HG03575 (cell line): ENCODE measurements around the gene ZNF883.
"Not testable (repeated sequence)": the region's sequence is repeated elsewhere in the genome, so short reads cannot be mapped to it uniquely, and the experiment has no call there.

Experiments used
- ATAC-seq: cut with Tn5 transposase; IDR thresholded peaks from one replicate; pipeline ENCODE4 v1.9.1; 2021; ENCODE audit not compliant: unreplicated experiment, insufficient number of reproducible peaks, low FRiP score; ENCODE audit errors: extremely low read depth

Gene ZNF883

DNA sequence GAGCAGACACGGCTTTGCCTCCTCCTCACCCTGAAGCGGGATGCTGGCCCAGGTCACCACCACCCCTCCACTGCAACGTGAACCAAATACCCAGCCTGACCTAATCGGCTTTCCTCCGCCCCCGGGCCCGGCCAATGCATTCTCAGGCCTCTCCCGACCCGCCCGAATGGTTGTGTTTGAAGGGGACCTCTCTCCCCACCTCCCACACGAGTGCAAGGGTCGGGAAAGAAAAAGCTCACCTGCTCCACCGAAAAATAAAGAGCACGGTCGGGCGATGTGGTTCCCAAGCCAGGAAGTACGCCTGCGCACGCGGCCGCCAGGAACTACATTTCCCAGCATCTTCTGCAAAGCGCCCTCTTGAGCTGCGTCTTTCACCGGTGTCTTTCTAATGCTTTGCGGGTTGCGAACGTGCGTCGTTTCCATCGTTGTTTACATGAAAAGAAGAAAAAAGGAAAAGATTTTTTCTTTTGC, at the start of gene ZNF883:
TSS of gene ZNF883 (minus strand) at position 282 of the 471 bp plus-strand sequence.
- no peak for ATAC-seq

DNA sequence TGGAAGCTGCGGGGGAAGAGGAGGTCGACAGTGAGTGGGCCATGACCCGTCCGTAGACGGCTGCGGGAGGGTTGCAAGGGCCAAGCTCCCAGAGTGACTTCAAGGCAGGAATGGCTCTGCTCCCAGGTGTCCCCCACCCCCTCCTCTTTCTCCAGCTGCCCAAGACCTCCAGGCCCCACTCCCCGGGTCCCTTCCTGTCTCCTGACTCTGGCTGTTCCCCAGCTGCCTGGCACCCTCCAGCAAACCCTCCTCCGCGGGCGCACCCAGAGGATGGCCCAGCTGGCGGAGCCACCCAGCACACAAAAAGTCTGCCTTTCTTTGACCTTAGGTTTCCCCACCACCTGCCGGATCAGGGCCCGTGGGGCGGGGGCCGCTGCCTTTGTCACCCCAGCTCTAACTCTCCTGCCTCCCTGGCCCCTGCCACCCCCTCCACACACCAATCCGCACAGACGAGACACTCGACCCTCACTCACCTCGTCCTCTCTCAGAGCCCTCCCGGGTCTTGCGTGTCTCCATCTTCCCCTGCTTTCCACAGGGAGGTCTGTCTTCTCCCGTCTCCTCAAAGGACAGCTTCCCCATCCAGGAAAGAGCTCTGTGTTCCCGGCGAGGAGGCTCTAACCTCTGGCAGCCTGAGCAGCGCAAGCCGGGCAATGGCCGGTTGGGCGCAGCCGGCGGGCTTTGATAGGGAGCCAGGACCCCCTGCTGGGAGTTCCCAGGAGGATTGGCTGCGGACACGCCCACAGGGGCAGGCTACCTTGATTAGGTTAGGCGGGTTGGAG, 49.3 kb upstream of the ZNF883 start:
- ATAC-seq = not testable (repeated sequence)

DNA sequence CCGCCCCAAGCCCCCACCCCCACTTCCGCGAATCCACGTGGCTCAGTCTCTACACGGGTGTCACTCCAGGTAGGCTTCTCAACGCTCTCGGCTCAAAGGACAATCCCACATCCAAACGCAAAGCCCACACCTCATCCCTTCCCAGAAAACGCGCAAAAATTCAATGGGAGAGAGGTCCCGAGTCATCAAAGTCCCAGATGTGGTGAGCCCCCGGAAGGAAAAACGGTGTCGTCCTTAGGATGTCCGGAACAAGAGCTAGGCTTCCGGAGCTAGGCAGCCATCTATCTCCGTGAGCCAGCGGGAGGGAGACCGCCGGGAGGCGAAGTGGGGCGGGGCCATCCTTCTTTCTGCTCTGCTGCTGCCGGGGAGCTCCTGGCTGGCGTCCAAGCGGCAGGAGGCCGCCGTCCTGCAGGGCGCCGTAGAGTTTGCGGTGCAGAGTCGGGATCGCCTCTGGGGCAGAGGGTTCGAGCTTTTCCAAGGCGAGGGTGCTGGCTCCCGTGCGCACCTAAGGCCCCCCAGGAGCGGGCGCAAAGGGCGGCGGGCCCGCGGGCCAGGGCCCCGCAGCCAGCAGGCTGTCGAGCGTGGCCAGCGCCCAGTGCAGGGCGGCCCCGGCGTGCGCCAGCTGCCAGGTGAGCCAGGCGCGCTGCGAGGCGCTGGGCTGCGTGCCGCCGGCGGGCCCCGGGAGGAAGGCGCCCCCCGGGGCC, 47.7 kb upstream of the ZNF883 start:
- ATAC-seq = not testable (repeated sequence)

DNA sequence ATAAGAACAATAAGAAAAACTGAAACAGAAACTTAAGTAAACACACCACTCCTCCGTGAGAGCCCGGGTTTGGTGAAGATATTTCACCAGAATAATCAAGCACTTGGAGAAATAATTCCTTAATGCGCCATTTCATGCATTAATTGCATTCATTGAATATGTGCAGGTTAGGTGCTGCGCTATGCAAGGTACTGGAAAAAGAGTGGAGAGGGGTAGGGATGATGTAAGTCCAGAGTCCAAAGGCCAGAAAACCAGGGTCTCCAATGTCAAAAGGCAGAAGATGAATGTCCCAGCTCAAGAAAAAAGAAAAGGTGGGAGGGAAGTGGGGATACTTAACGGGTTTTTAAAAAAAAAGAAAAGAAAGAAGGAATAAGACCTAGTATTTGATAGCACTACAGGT, 45.2 kb upstream of the ZNF883 start:
- no peak for ATAC-seq

DNA sequence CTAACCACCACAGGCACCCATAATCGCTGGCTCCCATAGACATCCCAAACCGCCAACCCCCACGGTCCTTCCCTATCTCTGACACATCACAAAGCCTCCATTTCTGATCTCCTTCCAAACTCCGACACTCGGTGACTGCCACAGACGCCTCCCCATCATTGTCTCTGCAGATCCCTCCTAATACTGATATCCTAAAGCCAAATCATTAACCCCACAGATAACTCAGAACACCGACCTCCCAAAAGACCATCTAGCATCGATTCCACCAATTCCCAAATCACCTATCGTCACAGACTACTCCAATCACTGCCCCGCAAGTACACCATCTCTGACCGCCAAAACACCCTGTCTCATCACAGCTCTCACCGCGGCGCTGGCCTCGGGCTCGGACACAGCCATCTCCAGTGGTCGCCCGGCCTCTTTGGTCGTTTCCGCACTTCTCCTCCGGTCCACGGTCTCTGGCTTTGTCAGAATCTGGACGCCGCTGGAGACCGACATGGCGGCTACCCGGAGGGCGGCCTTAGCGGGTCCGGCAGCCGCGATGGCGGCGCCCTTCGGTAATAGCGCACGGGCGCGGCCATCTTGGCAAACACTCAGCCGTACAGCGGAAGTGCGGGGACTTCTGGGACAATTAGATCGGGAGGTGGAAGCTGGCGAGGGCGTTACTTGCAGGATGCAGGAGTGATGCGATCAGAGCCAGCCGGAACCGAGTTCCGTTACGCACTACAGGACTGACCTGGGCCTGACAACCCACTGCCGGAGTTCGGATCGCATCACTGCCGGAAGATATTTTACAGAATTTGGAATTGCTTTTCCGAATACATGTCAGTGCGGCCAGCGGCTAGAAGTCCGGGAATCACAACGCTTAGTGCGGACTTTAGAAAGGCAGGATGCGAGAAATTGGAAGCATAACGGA, 44.5 kb upstream of the ZNF883 start, which contains the start of gene ZFP37:
TSS of gene ZFP37 (minus strand) at position 534 of the 916 bp plus-strand sequence. CDS start at position 498, 36 bp downstream.
- peak; percentile 80 for ATAC-seq

DNA sequence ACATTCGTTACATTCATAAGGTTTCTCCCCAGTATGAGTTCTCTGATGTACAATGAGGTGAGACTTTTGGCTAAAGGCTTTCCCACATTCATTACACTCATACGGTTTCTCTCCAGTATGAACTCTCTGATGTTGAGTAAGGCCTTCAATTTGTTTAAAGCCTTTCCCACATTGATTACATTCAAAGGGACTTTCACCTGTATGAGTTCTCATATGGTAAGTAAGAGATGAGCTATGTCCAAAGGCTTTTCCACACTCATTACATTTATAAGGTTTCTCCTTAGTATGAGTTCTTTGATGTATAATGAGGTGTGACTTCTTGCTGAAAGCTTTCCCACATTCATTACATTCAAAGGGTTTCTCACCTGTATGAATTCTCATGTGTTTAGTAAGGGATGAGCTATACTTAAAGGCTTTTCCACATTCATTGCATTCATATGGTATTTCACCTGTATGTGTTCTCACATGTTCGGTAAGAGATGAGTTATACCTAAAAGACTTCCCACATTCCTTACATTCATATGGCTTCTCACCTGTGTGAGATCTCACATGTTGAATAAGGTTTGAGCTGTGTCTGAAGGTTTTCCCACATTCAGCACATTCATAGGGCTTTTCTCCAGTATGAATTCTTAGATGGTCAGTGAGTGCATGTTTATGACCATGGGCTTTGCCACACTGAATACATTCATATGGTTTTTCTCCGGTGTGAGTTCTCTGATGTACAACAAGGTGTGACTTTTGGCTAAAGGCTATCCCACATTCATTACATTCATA, 31.1 kb upstream of the ZNF883 start:
- no peak for ATAC-seq

DNA sequence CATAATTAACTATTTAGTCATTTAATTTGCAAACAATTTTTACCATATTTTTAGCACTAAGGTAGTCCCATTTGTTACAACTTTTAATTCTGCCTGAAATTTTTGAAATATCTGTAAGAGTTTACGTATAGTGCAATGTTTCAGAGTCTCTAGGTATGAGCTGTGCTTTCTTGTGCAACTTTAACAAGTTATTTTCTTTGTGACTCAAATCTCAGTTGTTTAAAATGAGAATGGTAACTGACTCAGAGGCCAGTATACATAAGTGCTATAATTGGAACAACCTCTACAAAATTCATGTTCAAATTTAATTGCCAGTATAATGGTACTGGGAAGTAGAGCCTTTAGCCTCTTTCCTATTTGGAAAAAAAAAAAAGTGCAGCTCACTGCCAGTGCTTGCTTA, 14.2 kb upstream of the ZNF883 start:
- no peak for ATAC-seq

DNA sequence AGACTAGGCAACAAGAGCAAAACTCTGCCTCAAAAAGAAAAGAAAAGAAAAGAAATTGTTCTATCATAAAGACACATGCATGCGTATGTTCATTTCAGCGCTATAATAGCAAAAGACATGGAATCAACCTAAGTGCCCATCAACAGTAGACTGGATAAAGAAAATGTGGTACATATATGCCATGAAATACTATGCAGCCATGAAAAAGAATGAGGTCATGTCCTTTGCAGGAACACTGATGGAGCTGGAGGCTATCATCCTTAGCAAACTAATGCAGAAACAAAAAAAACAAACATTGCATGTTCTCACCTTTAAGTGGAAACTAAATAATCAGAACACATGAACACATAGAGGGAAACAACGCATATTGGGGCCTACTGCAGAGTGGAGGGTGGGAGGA, 6.3 kb upstream of the ZNF883 start:
- no peak for ATAC-seq

DNA sequence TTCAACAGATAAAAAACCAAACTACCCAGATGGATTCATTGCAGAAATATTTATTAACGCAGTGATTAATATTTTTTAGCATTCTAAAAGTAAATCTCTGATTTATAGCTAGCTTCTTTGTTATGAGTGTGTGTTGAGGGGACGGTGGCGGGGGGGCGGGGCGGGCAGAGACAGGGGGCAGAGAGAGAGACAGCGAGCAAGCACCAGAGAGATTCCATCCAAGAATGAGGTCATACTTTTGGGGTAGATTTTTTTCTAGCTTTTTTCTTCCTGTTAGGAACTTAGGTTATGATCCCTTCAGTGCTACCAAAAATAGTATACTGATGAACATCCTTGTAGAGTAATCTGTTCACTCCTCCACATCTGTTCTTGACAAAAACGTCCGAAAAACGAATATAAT, 500 bp upstream of the ZNF883 start:
- no peak for ATAC-seq

DNA sequence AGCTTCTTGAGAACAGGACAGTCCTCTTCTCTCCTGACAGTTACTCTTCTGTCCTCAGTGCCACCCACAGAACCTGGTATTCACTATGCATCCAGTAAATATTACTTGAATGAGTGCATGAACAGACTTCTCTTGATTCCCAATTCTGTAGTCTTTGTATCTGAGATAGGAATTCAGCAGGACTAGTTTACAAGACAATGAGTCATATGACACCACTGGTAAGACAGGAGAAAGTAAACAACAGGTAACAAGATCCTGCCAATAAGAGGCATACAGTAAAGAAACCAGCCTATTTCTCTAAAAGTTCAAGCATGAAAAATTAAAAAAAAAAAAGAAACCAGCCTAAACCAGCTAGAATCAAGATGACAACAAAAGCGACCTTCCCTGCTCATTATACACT, 6.2 kb downstream of the ZNF883 start:
- no peak for ATAC-seq

DNA sequence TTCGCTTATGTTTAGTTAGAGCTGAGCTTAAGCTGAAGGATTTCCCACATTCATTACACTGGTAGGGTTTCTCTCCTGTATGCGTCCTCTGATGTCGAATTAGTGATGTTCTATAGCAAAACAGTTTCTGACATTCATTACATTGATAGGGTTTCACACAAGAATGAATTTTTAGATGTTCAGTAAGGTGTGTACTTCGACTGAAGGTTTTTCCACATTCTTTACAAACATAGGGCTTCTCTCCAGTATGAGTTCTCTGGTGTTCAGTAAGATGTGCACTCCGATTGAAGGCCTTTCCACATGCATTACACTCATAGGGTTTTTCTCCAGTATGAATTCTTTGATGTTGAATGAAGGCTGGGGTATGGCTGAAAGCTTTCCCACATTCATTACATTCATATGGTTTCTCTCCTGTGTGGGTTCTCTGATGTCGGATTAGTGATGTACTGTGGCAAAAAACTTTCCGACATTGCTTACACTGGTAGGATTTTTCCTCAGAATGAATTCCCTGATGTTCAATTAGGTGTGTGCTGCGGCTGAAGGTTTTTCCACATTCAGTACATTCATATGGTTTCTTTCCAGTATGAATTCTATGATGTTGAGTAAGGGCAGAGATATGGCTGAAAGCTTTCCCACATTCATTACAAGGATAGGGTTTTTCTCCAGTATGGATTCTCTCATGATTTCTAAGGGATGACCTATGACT, 14.6 kb downstream of the ZNF883 start:
- ATAC-seq = no peak

DNA sequence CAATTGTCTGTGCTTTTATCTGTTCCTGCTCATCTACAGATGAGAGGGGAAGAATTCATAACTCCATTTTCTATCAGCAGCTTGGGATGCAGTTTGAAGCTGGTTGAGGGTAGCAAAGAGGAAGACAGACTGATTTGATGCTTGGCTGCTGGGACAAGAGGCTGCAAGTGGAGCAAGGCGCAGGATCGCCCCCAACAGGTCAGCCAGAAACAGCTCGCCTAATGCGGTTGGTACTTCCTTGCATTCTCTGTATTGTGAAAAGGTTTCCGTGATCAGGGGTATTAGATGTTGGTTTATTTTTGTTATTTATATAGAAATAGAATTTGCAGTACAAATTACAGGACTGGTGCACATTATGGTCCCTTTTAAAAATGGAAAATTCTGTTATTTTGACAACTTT, 40.6 kb downstream of the ZNF883 start:
- no peak for ATAC-seq

DNA sequence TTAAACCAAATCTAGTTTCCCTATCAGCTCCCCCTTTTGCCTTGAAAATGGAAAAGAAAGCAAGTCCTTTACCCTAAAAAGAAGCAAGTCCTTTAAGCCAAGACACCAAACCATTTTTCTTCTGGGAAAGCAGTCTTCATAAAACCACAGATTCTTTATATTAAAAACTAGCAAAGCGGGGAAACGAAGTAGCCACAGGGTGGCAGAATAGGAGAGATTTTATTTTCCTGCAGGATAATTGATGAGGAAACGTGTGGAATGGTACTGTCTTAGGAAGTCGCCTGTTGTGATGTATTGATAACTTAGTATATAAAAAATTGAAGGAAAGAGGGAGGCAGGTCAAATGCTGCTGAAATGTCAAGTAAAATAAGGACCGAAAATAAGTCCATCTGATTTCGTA, 41.1 kb downstream of the ZNF883 start:
- no peak for ATAC-seq

DNA sequence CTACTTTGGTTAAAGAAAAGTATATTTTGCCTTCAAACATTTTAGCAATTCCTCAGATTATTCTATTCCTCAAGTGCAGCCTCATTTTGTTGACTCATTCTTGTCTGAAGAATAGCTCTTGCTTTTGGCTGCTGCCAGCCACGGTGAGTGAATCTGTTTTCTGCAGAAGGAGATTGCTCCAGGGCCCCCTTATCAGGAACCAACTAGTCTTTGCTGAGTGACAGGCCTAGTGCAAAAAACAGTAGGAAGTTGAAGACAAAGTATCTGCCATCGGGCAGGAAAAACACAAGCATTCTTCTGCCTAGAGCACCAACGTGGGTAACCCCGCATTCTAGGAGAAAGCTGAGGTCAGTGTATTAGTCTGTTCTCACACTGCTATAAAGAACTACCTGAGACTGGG, 42.3 kb downstream of the ZNF883 start:
- no peak for ATAC-seq

DNA sequence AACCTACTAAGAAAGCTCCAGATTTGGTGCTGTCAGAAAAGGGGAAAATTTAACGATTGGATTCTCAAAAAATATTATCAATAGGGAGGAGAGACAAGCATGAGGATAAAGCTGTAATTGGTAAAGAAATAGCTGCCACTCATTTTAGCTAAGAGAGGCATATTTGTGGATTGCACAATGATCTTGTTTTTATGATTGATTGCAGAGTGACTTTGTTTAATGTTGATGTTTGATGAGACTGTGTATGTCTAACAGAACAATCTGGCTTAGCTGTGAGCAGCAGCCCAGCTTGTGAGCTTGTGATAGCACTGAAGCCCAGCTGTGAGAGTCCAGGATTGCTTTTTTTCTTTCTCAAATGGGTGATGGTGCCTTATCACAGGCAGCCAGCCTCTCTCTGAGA, 56.4 kb downstream of the ZNF883 start:
- no peak for ATAC-seq

DNA sequence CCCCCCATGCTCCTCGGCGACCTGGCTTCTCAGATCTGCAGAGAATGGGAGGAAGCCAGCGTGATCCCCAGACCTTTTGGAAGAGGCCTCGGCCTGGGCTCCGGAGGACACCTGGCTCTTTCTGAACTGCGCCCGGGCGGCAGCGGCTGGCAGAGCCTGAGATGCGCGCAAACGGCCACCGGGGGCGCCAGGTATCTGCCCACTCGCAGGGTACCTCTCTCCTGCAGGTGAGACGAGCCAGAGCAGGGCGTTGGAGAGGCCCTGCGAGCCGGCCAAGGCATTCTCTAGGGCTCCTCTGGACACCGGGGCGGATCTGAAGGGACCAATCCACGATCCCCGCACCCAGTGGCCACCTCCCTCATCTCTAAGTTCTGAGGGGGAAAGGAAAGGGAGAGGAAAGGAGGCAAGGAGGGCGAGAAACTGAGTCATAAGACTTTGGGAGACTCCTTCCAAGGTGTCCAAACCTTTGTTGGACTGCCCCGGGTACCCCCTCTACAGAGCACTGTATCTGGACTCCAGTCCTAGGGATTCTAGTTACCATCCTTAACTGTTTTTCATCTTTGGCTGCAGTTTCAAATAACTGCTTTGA, 66.3 kb downstream of the ZNF883 start:
- ATAC-seq = no peak

DNA sequence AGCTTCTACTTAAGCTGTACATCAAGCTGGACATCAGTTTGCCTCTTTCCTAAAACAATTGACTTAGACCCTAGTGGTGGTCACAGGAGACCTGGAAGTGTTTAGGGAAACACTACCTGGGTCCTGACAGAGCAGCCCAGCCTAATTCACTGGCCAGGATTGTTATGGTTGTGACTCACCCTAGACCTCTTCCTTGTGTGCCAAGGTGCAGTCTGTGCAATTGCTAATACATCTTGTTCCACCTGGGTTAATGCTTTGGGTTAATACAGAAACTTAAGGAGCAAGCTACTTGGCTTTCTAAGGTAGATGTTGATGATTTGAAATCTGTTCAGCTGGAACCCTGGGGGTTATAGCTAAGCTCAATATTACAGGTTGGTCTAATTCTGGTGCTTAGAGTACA, 72.6 kb downstream of the ZNF883 start:
- ATAC-seq = no peak

DNA sequence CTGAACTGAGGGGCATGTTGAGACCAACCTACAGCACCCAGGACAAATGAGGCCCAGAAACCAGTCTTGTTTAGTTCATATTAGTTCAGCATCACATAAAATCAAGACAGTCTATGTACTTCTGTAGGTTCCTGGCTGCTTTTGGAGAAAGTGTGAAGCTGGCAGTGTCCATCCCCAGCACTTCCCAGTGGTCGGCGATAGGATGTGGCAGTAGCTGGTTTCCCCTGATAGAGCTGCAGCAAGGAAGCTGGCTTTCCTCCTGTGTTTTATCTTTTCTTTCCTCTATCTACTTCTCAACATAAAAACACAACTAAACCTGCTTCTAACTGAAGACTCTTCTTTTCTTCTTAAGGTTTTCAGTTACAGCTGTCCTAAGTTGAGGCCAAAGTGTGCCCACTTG, 78.3 kb downstream of the ZNF883 start:
- no peak for ATAC-seq
